NCI-H1048 (cell line): ENCODE results near the gene ANKH.

Source experiments
- DNase-seq: peaks from one replicate; lab custom pipeline; 2025; lab: John Stamatoyannopoulos, UW

ANKH gene

GRCh38 chr5:14760548-14761002 is 111.0 kb downstream of the ANKH start:
- no peak for DNase-seq

- no peak for DNase-seq
These were observed 111.6 kb downstream of the ANKH start for GRCh38 chr5:14759744-14760547.

- no peak for DNase-seq
These were observed 113.7 kb downstream of the ANKH start for GRCh38 chr5:14757850-14758249.

- no peak for DNase-seq
These were observed 115.1 kb downstream of the ANKH start for GRCh38 chr5:14756478-14756877.

- DNase-seq, result no peak
These were observed 117.6 kb downstream of the ANKH start for GRCh38 chr5:14753947-14754346.

GRCh38 chr5:14753292-14753691 is 118.3 kb downstream of the ANKH start:
- DNase-seq, result no peak

GRCh38 chr5:14752497-14753071 is 119.0 kb downstream of the ANKH start:
- no peak for DNase-seq

- DNase-seq, result no peak
These were observed 120.9 kb downstream of the ANKH start for GRCh38 chr5:14750712-14751111.

GRCh38 chr5:14749579-14750101 is 121.9 kb downstream of the ANKH start:
- DNase-seq, result no peak

- no peak for DNase-seq
These were observed 123.2 kb downstream of the ANKH start for GRCh38 chr5:14748180-14748900.

- no peak for DNase-seq
These were observed 125.8 kb downstream of the ANKH start for GRCh38 chr5:14745753-14746152.

- no peak for DNase-seq
These were observed 126.4 kb downstream of the ANKH start for GRCh38 chr5:14745188-14745563.

- DNase-seq, result no peak
These were observed 127.0 kb downstream of the ANKH start for GRCh38 chr5:14744296-14745187.

- DNase-seq, result no peak
These were observed 127.8 kb downstream of the ANKH start for GRCh38 chr5:14743601-14744295.

GRCh38 chr5:14742498-14742897 is 129.1 kb downstream of the ANKH start:
- no peak for DNase-seq

GRCh38 chr5:14741801-14742440 is 129.7 kb downstream of the ANKH start:
- DNase-seq, result no peak

- no peak for DNase-seq
These were observed 130.4 kb downstream of the ANKH start for GRCh38 chr5:14741131-14741530.

GRCh38 chr5:14739981-14740380 is 131.6 kb downstream of the ANKH start:
- DNase-seq, result no peak

GRCh38 chr5:14739538-14739937 is 132.0 kb downstream of the ANKH start:
- no peak for DNase-seq

GRCh38 chr5:14738050-14738449 is 133.5 kb downstream of the ANKH start:
- no peak for DNase-seq

- no peak for DNase-seq
These were observed 134.3 kb downstream of the ANKH start for GRCh38 chr5:14737291-14737690.
